ENCODE data around the gene SLC16A2. TPM values are rescaled to one million over a fixed set of nuclear protein-coding genes. Genes with fewer than 3 reads are reported as not detected.
A peak's percentile ranks its signal among the peaks of the same experiment; 100 is the strongest.

Gene SLC16A2
- total and polyA plus RNA-seq, 7 donors = 0.66 to 6.3 (median 2.1) TPM

DNA sequence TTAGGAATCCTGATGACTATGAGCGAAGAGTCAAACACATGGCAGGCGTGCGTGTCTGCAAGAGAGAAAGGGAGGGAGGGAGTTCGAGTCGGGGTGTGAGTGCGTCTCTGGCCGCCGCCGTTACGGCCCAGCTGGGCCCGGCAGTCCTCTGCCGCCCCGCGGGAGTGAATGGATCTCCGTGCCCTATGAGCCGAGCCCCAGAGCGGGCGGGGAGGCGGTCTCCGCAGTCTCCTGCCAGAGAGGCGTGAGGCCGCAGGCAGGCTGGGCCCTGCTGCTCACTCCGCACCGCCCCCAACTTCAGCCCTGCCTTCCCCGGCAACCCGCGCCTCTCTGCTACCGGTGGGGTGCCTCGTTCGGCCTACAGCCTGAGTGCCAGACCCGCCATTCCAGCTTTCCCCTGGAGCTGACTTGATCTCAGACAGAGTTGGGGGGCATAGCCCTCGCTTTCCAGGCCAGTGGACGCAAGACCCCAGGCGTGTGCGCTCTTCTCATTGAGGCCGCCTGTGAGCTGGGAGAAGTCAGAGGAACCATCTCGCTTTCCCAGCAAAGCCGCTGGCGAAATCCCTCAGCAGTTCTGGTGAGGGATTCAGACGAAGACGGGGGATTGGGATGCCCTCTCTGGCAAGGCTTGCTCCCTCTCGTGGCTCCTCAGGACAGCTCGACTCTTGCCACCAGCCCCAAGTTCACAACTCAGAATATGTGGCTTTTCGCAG is 1.4 kb downstream of the SLC16A2 start:
- H3K27me3 ChIP-seq (ENCODE audit: insufficient read depth in 3 of 3, low read length in 2 of 3) = peaks cover 0 to 37% (median 0%) of the 10 kb centered on the region in 3 donors
- TF ChIP-seq, protein P1, sequence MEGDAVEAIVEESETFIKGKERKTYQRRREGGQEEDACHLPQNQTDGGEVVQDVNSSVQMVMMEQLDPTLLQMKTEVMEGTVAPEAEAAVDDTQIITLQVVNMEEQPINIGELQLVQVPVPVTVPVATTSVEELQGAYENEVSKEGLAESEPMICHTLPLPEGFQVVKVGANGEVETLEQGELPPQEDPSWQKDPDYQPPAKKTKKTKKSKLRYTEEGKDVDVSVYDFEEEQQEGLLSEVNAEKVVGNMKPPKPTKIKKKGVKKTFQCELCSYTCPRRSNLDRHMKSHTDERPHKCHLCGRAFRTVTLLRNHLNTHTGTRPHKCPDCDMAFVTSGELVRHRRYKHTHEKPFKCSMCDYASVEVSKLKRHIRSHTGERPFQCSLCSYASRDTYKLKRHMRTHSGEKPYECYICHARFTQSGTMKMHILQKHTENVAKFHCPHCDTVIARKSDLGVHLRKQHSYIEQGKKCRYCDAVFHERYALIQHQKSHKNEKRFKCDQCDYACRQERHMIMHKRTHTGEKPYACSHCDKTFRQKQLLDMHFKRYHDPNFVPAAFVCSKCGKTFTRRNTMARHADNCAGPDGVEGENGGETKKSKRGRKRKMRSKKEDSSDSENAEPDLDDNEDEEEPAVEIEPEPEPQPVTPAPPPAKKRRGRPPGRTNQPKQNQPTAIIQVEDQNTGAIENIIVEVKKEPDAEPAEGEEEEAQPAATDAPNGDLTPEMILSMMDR (IDR thresholded peaks at IDR 0.05) = no peak
- H3K36me3 ChIP-seq (ENCODE audit: insufficient read depth in 1 of 2, low read depth in 1 of 2) = no peaks in the 10 kb centered on the region
- H3K9me3 ChIP-seq = no peaks in the 10 kb centered on the region
- peak overlapping the region; percentile 73 for H3K4me3 ChIP-seq
- WGBS, 3 donors = 6 to 31% (median 28%) methylated on average over 15 to 44 of the region's 44 CpGs
- intact Hi-C loops (cut with DNase I) = loop anchor here in 1 of 2 donors (5.0 kb wide), 1 partner anchor 110 kb away; no protein-coding TSS in a partner anchor
- peak; percentile 41 to 66 (median 56) for ATAC-seq
- no peaks in the 10 kb centered on the region for H3K4me1 ChIP-seq
- H3K27ac ChIP-seq = peak overlapping the region; percentile 62
- peak; percentile 61 to 76 for DNase-seq

DNA sequence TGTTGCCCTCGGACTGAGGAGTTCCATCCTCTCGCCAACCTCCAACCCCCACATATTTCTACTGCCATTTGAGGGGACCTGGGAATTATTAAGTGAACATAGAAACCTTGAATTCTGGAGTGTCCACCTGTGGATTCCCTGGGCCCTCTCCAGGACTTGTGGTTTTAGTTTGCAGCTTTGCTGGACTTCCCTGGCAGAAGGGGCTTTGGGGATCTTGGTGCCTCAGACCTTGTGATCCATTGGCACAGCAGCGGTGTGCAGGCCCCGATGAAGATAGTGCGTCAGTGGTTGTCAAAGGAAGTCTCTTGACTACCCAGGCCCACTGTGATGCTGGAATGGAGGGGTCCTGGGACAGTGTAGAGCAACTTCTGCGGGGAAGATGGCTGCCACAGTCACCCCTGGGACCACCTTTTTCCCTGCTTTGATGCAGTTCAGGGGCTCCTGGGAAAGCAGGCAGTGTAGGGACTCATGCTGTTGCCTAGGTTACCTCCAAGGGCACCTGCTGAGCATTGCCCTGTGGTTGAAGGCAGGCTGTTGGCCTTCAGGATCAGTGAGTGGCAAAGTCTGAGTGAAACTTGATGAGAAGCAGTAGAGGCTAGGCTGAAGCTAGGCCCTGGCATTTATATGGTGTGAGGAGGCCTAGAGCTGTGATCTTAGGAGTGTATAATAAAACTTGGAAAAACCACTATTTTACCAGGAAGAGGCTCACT is 2.2 kb downstream of the SLC16A2 start:
- ATAC-seq = no peak
- no peak overlapping the region for H3K27ac ChIP-seq
- H3K36me3 ChIP-seq (ENCODE audit: insufficient read depth in 1 of 2, low read depth in 1 of 2) = no peaks in the 10 kb centered on the region
- H3K9me3 ChIP-seq = no peaks in the 10 kb centered on the region
- H3K4me1 ChIP-seq = no peaks in the 10 kb centered on the region
- peaks cover 0 to 30% (median 0%) of the 10 kb centered on the region in 3 donors for H3K27me3 ChIP-seq (ENCODE audit: insufficient read depth in 3 of 3, low read length in 2 of 3)
- TF ChIP-seq, protein P1 (IDR thresholded peaks at IDR 0.05) = no peak
- 66 to 84% (median 66%) methylated on average over 6 of the region's 6 CpGs for WGBS, 3 donors
- H3K4me3 ChIP-seq = peak overlapping the region; percentile 73
- no peak for DNase-seq
- intact Hi-C loops (cut with DNase I) = loop anchor here in 1 of 2 donors (5.0 kb wide), 1 partner anchor 109 kb away; no protein-coding TSS in a partner anchor

DNA sequence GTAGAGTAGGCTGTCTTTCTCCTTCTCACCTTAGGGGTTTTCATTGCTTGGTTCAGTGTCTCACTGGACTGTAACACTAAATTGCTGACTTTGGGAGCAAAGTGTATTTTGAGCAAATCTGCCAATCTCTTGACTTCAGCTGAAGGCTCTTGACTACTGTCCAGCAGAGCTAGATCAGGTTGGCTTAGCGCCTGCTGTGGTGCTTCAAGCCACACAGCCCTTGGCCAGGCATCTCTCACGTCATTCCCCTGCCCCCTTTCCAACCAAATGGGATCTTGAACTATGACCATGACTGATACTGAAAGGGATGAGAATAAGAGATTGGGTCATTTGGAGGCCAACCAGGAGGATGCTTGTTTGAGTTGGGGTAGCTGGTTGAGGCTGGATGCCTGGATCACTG is 4.8 kb downstream of the SLC16A2 start:
- Histone ChIP-seq H3K36me3 (ENCODE audit: insufficient read depth in 1 of 2, low read depth in 1 of 2) (no peaks in the 10 kb centered on the region), H3K4me3 (no peak overlapping the region), H3K27me3 (ENCODE audit: insufficient read depth in 3 of 3, low read length in 2 of 3) (peaks cover 0 to 21% (median 0%) of the 10 kb centered on the region in 3 donors), H3K27ac (no peak overlapping the region), H3K4me1 (no peaks in the 10 kb centered on the region), H3K9me3 (no peaks in the 10 kb centered on the region)
- intact Hi-C loops (cut with DNase I) = no loop called here
- 45 to 75% (median 63%) methylated on average over 2 of the region's 2 CpGs for WGBS, 3 donors
- DNase-seq (no peak), ATAC-seq (no peak)
- TF ChIP-seq, protein P1 (IDR thresholded peaks at IDR 0.05) = no peak

DNA sequence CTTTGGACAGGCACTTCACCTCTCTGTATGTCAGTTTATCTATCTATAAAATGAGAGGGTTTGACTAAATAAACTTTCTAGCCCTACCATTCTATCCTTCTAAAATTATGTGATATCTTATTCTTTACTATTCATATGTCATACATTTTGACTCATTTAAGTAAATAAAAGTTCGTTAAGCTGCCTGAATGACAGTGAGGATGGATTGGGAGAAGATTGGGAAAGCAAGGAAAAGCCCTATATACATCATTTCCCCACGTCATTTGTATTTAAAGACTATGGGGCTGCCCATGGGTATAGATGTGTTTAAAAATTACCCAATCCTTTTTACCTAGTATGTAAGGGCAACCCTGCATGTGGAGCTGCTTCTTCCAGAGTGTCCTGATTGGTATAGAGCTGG is 5.3 kb downstream of the SLC16A2 start:
- no peak overlapping the region for H3K27ac ChIP-seq
- no peak for ATAC-seq
- intact Hi-C loops (cut with DNase I) = no loop called here
- H3K36me3 ChIP-seq (ENCODE audit: insufficient read depth in 1 of 2, low read depth in 1 of 2) = no peaks in the 10 kb centered on the region
- H3K9me3 ChIP-seq = no peaks in the 10 kb centered on the region
- TF ChIP-seq, protein P1 (IDR thresholded peaks at IDR 0.05) = no peak
- 66 to 89% (median 89%) methylated on average over 2 of the region's 2 CpGs for WGBS, 3 donors
- DNase-seq = no peak
- H3K4me3 ChIP-seq = no peak overlapping the region
- H3K4me1 ChIP-seq = no peaks in the 10 kb centered on the region
- H3K27me3 ChIP-seq (ENCODE audit: insufficient read depth in 3 of 3, low read length in 2 of 3) = peaks cover 0 to 21% (median 0%) of the 10 kb centered on the region in 3 donors

Data from psoas muscle (tissue), 8 donors.